Choroid plexus epithelial cell (primary cell): ENCODE measurements around the gene SPATA25.
"Not testable (repeated sequence)": the region's sequence is repeated elsewhere in the genome, so short reads cannot be mapped to it uniquely, and the experiment has no call there.

Experiments
- DNase-seq: peaks from one replicate; pipeline ENCODE4 v3.0.0-alpha.2; 2010; ENCODE audit warnings: low read depth
- H3K4me3 ChIP-seq: 2 replicates; pipeline ENCODE4 v1.5.1; 2011; ENCODE audit warnings: low read depth, mild to moderate bottlenecking, control low read depth, low read length, moderate library complexity
- TF ChIP-seq, protein P1 (sequence below): conservative IDR thresholded peaks from 2 replicates; pipeline ENCODE4 v1.5.1; 2011; ENCODE audit warnings: low read depth, mild to moderate bottlenecking, control low read depth, inconsistent platforms, low read length, moderate library complexity

SPATA25 gene

DNA sequence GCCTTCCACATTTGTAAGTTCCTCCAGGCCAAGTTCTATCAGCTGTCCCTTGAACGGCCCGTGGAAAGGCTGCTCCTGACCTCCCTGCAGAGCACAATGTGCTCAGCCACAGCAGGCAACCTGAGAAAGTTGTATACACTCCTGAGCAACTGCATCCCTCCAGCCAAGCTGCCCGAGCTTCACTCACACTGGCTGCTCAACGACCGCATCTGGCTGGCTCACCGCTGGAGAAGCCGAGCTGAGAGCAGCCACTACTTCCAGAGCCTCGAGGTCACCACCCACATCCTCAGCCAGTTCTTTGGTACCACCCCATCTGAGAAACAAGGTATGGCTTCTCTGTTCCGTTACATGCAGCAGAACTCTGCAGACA, 4.3 kb downstream of the SPATA25 start:
- no peak for DNase-seq
- TF ChIP-seq, protein P1, sequence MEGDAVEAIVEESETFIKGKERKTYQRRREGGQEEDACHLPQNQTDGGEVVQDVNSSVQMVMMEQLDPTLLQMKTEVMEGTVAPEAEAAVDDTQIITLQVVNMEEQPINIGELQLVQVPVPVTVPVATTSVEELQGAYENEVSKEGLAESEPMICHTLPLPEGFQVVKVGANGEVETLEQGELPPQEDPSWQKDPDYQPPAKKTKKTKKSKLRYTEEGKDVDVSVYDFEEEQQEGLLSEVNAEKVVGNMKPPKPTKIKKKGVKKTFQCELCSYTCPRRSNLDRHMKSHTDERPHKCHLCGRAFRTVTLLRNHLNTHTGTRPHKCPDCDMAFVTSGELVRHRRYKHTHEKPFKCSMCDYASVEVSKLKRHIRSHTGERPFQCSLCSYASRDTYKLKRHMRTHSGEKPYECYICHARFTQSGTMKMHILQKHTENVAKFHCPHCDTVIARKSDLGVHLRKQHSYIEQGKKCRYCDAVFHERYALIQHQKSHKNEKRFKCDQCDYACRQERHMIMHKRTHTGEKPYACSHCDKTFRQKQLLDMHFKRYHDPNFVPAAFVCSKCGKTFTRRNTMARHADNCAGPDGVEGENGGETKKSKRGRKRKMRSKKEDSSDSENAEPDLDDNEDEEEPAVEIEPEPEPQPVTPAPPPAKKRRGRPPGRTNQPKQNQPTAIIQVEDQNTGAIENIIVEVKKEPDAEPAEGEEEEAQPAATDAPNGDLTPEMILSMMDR: no peak
- H3K4me3 ChIP-seq: no peak overlapping the region

DNA sequence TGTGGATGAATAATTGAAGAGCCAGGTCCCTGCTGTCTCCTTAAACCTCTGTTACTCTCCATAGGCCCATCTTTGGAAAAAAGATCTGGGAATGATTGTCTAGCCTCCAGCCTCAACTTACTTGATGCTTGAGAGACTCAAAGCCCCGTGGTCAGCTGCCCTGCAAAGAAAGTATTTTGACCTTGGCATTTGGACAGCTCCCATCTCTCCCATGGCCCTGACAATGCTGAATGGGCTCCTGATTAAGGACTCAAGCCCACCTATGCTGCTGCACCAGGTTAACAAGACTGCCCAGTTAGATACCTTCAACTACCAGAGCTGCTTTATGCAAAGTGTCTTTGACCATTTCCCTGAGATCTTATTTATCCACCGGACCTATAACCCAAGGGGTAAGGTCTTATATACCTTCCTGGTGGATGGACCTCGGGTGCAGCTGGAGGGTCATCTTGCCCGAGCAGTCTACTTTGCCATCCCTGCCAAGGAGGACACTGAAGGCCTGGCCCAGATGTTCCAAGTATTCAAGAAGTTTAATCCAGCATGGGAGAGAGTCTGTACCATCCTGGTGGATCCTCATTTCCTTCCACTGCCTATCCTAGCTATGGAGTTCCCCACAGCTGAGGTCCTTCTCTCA, 4.8 kb downstream of the SPATA25 start:
- TF ChIP-seq, protein P1: no peak
- no peak for DNase-seq
- no peak overlapping the region for H3K4me3 ChIP-seq

DNA sequence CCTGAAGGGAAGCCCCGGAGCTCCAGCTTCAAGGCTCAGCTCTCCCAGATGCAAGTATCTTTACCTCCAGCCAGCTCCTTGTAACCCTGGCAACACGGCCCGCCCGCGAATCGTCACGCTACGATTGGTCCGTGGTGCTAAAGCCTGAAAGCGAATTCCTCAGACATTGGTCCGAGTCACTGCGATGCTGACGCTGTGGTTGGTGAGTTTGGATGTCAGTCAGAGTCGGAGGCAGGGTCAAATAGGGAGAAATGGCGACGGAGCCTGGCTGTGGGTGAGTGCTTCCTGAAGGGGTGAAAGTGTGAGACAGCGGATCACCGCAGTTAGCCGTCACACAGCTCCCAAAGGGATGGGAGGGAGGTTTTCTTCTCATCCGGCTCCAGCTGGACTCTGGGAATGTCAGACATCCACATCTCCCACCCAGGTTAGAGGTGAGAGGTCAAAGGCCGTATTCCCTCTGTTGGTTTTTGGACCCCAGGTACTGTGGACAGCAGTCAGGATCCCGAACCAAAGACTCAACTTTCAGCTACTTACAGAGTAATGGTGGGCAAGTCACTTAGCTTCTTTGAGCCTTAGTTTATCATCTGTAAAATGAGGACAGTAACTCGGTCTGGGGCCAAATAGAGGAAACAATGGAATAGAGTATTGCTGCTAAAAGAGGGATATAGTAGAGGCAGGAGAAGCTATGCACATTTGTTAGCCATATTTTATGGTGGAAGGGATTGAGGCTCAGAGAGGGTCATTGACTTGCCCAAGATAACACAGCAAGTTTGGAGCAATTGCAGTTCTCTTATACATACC, 6.2 kb downstream of the SPATA25 start, which contains the start of gene ZSWIM1:
Gene ZSWIM1, plus strand, starts transcription at position 240 of the 801 bp plus-strand sequence. CDS start 1,366 bp downstream, outside the sequence.
- TF ChIP-seq, protein P1: no peak
- peak; percentile 100 for DNase-seq
- peak within 1 kb of the TSS; percentile 95 for H3K4me3 ChIP-seq

DNA sequence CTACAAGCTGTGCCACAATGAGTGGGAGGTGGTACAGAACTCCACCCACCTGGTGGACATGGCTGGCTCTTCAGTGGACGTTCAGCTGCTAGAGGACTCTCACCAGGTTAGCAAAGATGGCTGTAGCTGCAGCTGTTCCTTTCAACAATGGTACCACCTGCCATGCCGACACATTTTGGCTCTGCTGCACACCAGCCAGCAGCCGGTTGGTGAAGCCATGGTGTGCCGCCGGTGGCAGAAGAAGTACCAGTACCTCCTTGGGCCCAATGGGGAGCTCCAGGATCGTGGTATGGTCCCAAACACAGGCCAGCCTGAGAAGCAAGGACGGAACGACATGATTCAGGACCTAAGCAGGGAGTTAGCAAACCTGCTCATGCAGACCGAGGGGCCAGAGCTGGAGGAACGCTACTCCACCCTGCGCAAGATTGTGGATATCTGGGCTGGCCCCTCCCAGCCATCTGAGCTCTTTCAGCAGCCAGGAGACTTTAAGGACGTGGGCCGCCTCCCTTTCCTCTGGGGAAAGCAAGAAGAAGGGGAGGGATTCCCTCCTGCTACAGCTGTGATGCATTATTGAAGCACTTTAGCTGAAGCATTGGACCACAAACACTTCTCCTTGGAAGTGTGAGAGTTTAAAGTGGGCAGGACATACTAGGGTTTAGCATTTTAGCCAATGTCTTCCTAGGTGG, 9.2 kb downstream of the SPATA25 start:
- TF ChIP-seq, protein P1: no peak

DNA sequence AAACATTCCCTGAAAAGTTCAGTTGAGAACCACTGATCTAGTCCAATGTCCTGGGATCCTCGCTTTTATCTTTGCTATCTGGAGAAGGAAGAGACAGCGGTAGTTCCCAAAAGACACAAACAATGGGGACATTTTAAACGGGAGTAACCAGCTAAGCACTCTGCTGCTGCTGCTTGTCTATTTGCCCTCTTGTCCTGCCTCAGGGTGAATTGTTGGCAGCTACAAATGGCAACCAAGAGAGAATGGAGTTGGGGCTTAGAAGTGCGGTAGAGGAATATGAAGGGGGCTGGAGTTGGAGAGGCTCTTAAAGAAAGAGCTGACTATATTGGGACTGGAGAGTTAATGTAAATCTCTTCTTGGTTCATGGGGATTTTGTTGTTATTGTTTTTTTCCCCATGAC, 12.8 kb downstream of the SPATA25 start:
- H3K4me3 ChIP-seq: no peak overlapping the region
- no peak for DNase-seq
- TF ChIP-seq, protein P1: no peak

More for the DNA sequence above, 9.2 kb downstream of the SPATA25 start:
- H3K4me3 ChIP-seq: no peak overlapping the region
- no peak for DNase-seq

DNA sequence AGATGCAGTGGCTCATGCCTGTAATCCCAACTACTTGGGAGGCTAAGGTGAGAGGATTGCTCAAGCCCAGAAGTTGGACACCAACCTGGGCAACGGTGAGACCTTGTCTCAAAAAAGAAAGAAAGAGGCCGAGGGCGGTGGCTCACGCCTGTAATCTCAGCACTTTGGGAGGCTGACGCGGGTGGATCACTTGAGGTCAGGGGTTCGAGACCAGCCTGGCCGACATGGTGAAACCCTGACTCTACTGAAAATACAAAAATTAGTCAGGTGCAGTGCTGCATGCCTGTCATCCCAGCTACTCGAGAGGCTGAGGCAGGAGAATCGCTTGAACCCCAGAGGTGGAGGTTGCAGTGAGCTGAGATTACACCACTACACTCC, 13.3 kb downstream of the SPATA25 start:
- not testable (repeated sequence) for H3K4me3 ChIP-seq, DNase-seq

DNA sequence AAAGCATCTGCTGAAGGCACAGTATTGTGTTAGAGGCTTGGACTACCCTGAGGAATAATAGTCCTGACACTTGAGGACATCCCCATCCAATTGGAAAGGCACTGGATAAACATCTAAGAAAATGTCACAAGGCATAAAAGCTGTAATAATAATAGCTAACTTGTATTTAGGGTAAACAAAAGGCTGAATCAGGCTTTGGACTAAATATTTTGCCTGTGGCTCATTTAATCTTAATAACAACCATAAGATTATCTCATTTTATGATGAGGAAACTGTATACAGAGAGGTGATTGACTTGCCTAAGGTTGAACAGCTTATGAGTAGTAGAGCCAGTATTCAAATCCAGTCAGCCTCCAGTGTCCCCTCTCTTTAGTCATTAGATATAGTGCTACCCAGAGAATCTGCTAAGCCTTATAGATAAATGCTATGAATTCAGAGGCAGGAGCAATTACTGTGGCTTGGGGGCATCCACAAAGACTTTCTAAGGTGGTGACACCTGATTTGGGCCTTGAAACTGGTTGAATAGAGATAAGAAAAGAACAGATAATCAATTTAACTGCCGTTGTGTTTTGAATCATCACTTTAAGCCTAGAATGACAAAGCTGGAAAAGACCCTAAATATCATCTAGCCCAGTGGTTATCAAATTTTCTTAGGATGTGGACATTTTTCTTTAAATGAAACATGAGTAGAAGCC, 13.9 kb downstream of the SPATA25 start:
- H3K4me3 ChIP-seq: no peak overlapping the region
- TF ChIP-seq, protein P1: no peak
- DNase-seq: no peak
